Thyroid gland (tissue), 4 donors: ENCODE results near the gene TPT1. TPM values are rescaled to one million over a fixed set of nuclear protein-coding genes. Genes with fewer than 3 reads are reported as not detected.

ENCODE experiments used
- DNase-seq, 2 donors: peaks; one replicate each; pipeline ENCODE4 v3.0.0-alpha.2; 2019
- H3K27ac ChIP-seq, 3 donors: fragments of 200-600 bp; sonication (generic); 1 replicate in 2 of 3; 2 replicates in 1 of 3; pipeline ENCODE4 v1.5.1; 2016 to 2019; ENCODE audit warnings: mild to moderate bottlenecking in 1 of 3, moderate library complexity in 1 of 3
- H3K27me3 ChIP-seq: fragments of 200-600 bp; sonication (generic); one replicate; pipeline ENCODE4 v1.5.1; 2019
- H3K36me3 ChIP-seq, 2 donors: fragments of 200-600 bp; sonication (generic); one replicate each; pipeline ENCODE4 v1.5.1; 2016 to 2019
- H3K4me1 ChIP-seq, 2 donors: fragments of 200-600 bp; sonication (generic); one replicate each; pipeline ENCODE4 v1.5.1; 2017 to 2019
- H3K4me3 ChIP-seq, 3 donors: fragments of 200-600 bp; sonication (generic); replicated peaks in 1 of 3; 1 replicate in 2 of 3; 2 replicates in 1 of 3; pipeline ENCODE4 v1.5.1; 2016; ENCODE audit warnings: mild to moderate bottlenecking in 1 of 3
- H3K9me3 ChIP-seq: fragments of 200-600 bp; sonication (generic); one replicate; pipeline ENCODE4 v1.5.1; 2017
- POLR2A ChIP-seq, 2 donors: fragments of 450-650 bp; IDR thresholded peaks; one replicate each; pipeline ENCODE4 v1.6.1; 2017; ENCODE audit warnings: antibody characterized with exemption in 2 of 2, mild to moderate bottlenecking in 2 of 2, moderate library complexity in 1 of 2
- WGBS, 2 donors: methylation state at CpG; one replicate each; pipeline ENCODE4 v1.1.5; 2017; 5-methylcytosine and 5-hydroxymethylcytosine counted together
- intact Hi-C: fragments of 100-400 bp; cut with DNase I; formaldehyde crosslinking; loops from one replicate; pipeline ENCODE4 v1.15.1; 2023
- total RNA-seq, 4 donors: library from RNA; depleted of rRNA; stranded (reverse); fragments of >200 nt; gene quantifications; one replicate each; pipeline ENCODE4 v1.2.3, GENCODE V29; 2016
- TF ChIP-seq, protein P1 (sequence below), 6 experiments: fragments of 200-600 bp in 3 of 6; fragments of 450-650 bp in 3 of 6; sonication (generic) in 3 of 6; IDR thresholded peaks; one replicate each; pipeline ENCODE4 v1.5.1; 2016 to 2019; ENCODE audit warnings: antibody characterized with exemption in 6 of 6, mild to moderate bottlenecking in 2 of 6, inconsistent platforms in 1 of 6, moderate library complexity in 1 of 6

Gene TPT1
- total RNA-seq, 4 donors from 2014 or later: 2,350 to 4,169 (median 2,632) TPM

GRCh38 chr13:45303866-45304265 is 37.1 kb downstream of the TPT1 start:
- Histone ChIP-seq H3K9me3 (no peaks in the 10 kb centered on the region), H3K27ac (no peak overlapping the region), H3K4me3 (no peak overlapping the region), H3K27me3 (no peaks in the 10 kb centered on the region), H3K36me3 (no peaks in the 10 kb centered on the region), H3K4me1 (peaks cover 5 to 13% of the 10 kb centered on the region in 2 donors)
- TF ChIP-seq POLR2A (IDR thresholded peaks at IDR 0.05): no peak
- TF ChIP-seq, protein P1, sequence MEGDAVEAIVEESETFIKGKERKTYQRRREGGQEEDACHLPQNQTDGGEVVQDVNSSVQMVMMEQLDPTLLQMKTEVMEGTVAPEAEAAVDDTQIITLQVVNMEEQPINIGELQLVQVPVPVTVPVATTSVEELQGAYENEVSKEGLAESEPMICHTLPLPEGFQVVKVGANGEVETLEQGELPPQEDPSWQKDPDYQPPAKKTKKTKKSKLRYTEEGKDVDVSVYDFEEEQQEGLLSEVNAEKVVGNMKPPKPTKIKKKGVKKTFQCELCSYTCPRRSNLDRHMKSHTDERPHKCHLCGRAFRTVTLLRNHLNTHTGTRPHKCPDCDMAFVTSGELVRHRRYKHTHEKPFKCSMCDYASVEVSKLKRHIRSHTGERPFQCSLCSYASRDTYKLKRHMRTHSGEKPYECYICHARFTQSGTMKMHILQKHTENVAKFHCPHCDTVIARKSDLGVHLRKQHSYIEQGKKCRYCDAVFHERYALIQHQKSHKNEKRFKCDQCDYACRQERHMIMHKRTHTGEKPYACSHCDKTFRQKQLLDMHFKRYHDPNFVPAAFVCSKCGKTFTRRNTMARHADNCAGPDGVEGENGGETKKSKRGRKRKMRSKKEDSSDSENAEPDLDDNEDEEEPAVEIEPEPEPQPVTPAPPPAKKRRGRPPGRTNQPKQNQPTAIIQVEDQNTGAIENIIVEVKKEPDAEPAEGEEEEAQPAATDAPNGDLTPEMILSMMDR (IDR thresholded peaks at IDR 0.05): no peak
- intact Hi-C loops: no loop called here
- 90 to 91% methylated on average over 5 of the region's 5 CpGs for WGBS, 2 donors
- DNase-seq: no peak

- H3K4me1 ChIP-seq: peaks cover 5 to 13% of the 10 kb centered on the region in 2 donors
- TF ChIP-seq, protein P1 (IDR thresholded peaks at IDR 0.05): no peak
- TF ChIP-seq POLR2A (IDR thresholded peaks at IDR 0.05): no peak
- H3K27me3 ChIP-seq: no peaks in the 10 kb centered on the region
- no peak overlapping the region for H3K4me3 ChIP-seq
- H3K9me3 ChIP-seq: no peaks in the 10 kb centered on the region
- 75 to 86% methylated on average over 2 of the region's 2 CpGs for WGBS, 2 donors
- no peak for DNase-seq
- no peak overlapping the region for H3K27ac ChIP-seq
- no peaks in the 10 kb centered on the region for H3K36me3 ChIP-seq
- intact Hi-C loops: no loop called here
Measured at GRCh38 chr13:45303026-45303425, 38.0 kb downstream of the TPT1 start.

DNA sequence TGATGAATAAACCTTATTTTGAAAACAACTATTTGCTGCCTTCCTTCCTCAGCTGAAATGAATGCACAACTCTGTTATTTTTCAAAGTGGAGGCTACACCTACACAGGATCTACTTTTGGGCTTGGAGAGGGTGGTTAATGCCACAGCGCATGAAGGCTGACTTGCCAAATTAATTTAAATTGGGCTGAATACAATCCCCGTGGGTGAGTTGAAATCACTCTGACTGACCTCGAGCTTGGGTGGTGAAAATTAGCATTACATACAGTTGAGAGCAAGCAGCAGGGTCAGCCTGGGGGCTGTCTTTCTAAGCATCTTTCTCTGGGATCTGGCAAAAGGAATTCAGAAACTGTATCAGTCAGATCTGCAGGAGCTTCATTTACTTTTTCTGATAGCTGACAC is 38.5 kb downstream of the TPT1 start:
- Histone ChIP-seq H3K27me3 (no peaks in the 10 kb centered on the region), H3K27ac (no peak overlapping the region), H3K9me3 (no peaks in the 10 kb centered on the region), H3K4me3 (no peak overlapping the region), H3K4me1 (peaks cover 5 to 13% of the 10 kb centered on the region in 2 donors), H3K36me3 (no peaks in the 10 kb centered on the region)
- no peak for DNase-seq
- intact Hi-C loops: no loop called here
- no peak for TF ChIP-seq POLR2A (IDR thresholded peaks at IDR 0.05)
- TF ChIP-seq, protein P1 (IDR thresholded peaks at IDR 0.05): no peak
- 39 to 45% methylated on average over 3 of the region's 3 CpGs for WGBS, 2 donors

GRCh38 chr13:45301263-45301662 is 39.7 kb downstream of the TPT1 start:
- intact Hi-C loops: no loop called here
- TF ChIP-seq POLR2A (IDR thresholded peaks at IDR 0.05): no peak
- TF ChIP-seq, protein P1 (IDR thresholded peaks at IDR 0.05): no peak
- H3K4me3 ChIP-seq: no peak overlapping the region
- H3K27me3 ChIP-seq: no peaks in the 10 kb centered on the region
- DNase-seq: peak; percentile 43 to 55
- WGBS, 2 donors: 40 to 42% methylated on average over 11 of the region's 11 CpGs
- no peaks in the 10 kb centered on the region for H3K36me3 ChIP-seq
- H3K9me3 ChIP-seq: no peaks in the 10 kb centered on the region
- peaks cover 5 to 13% of the 10 kb centered on the region in 2 donors for H3K4me1 ChIP-seq
- no peak overlapping the region for H3K27ac ChIP-seq

- peaks cover 5 to 19% of the 10 kb centered on the region in 2 donors for H3K4me1 ChIP-seq
- DNase-seq: no peak
- H3K27me3 ChIP-seq: no peaks in the 10 kb centered on the region
- WGBS, 2 donors: 58 to 59% methylated on average over 9 of the region's 9 CpGs
- no peak overlapping the region for H3K4me3 ChIP-seq
- no peaks in the 10 kb centered on the region for H3K36me3 ChIP-seq
- intact Hi-C loops: no loop called here
- no peak overlapping the region for H3K27ac ChIP-seq
- TF ChIP-seq POLR2A (IDR thresholded peaks at IDR 0.05): no peak
- TF ChIP-seq, protein P1 (IDR thresholded peaks at IDR 0.05): no peak
- no peaks in the 10 kb centered on the region for H3K9me3 ChIP-seq
Measured at GRCh38 chr13:45300190-45300985, 40.6 kb downstream of the TPT1 start.
